Stimulated activated CD4-positive, alpha-beta T cell treated with anti-CD3 and anti-CD28 coated beads, Interleukin-2, amount 100 ng/mL, for 24 hours (primary cell): ENCODE results near the gene C10orf95.

Experiments
- DNase-seq, 2 donors: peaks; one replicate each; pipeline ENCODE4 v3.0.0-alpha.2; 2020

C10orf95 gene

DNA sequence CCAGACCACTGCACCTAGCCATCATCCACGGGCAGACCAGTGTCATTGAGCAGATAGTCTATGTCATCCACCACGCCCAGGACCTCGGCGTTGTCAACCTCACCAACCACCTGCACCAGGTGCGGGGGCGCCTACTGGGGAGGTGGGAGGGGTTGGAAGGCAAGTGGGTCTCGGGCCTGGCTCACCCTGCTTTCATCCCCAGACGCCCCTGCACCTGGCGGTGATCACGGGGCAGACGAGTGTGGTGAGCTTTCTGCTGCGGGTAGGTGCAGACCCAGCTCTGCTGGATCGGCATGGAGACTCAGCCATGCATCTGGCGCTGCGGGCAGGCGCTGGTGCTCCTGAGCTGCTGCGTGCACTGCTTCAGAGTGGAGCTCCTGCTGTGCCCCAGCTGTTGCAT is 51.3 kb downstream of the C10orf95 start:
- DNase-seq = no peak
